Stimulated activated CD4-positive, alpha-beta T cell treated with anti-CD3 and anti-CD28 coated beads, Interleukin-4, amount 100 ng/mL, for 4 hours (primary cell): ENCODE measurements around the gene KLK1.
"Not testable (repeated sequence)": the region's sequence is repeated elsewhere in the genome, so short reads cannot be mapped to it uniquely, and the experiment has no call there.

ENCODE experiments used
- DNase-seq, 2 experiments: peaks; one replicate each; pipeline ENCODE4 v3.0.0-alpha.2; 2020

The KLK1 gene

GRCh38 chr19:50791594-50792271 is 31.9 kb downstream of the KLK1 start:
- DNase-seq = no peak

DNA sequence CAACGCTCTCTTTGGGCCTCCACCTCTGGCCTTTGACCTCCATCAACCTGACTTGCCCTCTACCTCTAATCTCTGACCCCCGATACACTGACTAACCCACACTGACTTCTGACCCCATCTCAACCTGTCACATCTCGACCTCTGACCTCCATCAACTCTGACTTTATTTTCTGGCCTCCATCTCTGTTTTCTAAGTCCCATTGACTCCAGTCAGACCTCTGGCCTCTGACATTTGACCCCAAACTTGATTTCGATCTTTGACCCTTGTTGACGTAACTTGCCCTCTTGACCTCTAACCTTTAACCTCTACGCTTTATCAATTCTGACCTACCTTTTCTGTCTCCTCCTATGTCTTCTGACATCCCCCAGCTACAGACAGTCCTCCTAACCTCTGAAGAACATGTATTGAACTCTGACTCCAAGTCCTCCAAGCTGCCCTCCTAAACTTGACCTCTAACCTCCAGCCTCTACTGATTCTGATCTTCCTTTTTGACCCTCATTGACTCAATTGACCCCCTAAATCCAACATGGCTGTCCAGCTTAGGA is 32.6 kb downstream of the KLK1 start:
- DNase-seq = no peak

- DNase-seq = no peak
Measured at GRCh38 chr19:50790396-50790795, 33.2 kb downstream of the KLK1 start, which contains the start of gene ACP4. TSS of gene ACP4 (plus strand) at chr19:50790415. CDS start at chr19:50790415, 0 bp downstream.

DNA sequence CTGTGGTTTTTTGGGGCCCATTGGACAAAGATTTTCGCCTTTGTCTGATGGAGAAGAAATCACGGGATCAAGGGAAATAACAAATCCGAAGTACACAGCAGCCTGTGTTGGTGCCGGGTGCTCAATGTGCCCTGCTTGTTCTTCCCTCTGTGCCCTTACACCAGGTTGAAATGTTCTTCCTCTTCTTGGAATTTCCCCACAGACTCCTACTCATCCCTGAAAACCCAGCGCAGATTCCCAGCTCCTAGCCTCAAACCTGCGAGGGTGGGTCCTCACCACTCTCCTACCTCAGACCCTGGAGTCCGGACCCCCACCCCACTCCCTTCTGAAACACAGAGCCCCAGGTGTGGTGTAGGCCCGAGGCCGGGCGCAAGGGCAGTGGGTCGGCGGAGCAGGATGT is 38.3 kb downstream of the KLK1 start:
- no peak for DNase-seq

GRCh38 chr19:50784710-50785109 is 38.9 kb downstream of the KLK1 start:
- no peak for DNase-seq

- DNase-seq = not testable (repeated sequence)
Measured at GRCh38 chr19:50783848-50784152, 39.8 kb downstream of the KLK1 start.

DNA sequence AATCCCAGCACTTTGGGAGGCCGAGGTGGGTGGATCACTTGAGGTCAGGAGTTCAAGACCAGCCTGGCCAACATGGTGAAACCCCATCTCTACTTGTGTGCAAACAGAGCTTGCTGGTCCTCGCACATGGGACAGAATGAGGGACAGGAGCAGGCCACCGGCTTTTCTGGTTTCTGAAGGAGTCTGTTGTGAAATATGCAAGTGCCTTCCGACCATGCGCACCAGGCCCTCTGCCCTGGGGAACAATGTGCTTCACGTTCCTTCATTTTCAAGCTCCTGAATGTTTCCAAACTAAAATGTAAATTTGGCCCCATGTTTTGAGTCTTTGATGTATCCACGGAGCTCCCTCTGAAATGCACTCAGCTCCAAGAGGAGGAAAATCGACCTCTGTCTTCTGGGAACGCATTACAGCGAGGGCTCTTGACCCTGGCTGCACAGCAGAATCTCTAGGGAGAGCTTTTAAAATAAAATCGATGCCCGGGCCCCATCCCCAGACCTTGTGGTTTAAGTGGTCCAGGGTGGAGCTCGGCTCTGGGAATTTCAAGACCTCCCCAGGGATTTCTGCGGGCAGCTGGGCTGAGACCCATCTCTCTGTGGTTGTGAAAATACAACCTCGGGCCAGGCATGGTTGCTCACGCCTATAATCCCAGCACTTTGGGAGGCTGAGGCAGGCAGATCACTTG is 42.7 kb downstream of the KLK1 start:
- no peak for DNase-seq

GRCh38 chr19:50779504-50780457 is 43.8 kb downstream of the KLK1 start:
- DNase-seq = no peak

- DNase-seq = no peak
Measured at GRCh38 chr19:50778906-50779430, 44.6 kb downstream of the KLK1 start.

DNA sequence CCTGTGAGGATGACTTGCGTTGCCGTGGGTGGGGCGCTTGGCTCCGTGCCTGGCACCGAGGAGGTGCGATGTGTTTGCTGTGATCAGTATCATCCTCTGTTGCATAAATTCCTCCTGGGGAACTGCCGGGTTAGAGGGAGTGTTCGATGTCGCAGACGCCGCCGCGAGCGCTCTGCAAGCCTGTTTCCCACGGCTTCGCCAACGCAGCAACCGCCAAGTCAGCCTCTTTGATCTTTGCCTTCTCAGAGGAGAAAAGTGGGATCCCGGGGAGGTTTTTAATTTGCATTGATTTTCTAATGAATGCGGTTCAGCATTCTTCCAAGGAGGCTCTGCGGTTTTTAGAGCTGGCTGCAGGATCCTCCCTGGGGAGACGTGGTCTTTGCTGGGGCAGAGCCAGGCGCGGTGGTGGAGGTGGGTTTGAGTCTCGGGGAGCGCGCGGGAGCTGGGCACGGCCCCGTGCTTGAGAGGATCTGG is 45.7 kb downstream of the KLK1 start:
- no peak for DNase-seq

DNA sequence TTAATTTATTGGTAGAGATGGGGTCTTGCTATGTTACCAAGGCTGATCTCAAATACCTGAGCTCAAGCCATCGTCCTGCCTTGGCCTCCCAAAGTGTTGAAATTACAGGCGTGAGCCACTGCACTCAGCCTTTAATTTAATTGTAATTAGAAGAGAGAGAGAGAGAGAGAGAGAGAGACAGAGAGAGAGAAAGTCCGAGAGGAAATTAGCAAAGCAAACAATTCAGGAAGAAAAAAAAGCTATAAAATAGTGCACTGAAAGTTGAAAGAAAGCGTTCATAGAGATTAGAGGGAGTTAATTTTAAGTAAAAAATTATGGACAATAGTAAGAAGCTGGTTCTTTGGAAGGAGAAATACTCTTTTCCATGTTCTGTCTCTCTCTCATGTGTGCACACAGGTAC is 46.3 kb downstream of the KLK1 start:
- no peak for DNase-seq

GRCh38 chr19:50776131-50776530 is 47.5 kb downstream of the KLK1 start:
- DNase-seq = no peak

- not testable (repeated sequence) for DNase-seq
Measured at GRCh38 chr19:50773454-50773853, 50.1 kb downstream of the KLK1 start.

DNA sequence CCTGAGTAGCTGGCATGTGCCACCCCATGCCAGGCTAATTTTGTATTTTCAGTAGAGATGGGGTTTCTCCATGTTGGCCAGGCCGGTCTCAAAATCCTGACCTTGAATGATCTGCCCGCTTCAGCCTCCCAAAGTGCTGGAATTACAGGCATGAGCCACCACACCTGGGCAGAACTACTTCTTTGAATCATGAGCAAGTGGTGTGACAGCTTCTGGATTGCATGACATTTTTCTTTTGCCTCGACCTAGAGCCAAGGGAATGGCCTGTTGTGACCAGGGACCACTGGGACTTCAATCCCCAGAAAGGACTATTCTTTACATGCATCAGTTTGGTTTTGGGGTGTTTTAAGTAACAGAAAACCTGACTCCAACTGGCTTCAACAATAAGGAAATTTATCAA is 50.7 kb downstream of the KLK1 start:
- not testable (repeated sequence) for DNase-seq

DNA sequence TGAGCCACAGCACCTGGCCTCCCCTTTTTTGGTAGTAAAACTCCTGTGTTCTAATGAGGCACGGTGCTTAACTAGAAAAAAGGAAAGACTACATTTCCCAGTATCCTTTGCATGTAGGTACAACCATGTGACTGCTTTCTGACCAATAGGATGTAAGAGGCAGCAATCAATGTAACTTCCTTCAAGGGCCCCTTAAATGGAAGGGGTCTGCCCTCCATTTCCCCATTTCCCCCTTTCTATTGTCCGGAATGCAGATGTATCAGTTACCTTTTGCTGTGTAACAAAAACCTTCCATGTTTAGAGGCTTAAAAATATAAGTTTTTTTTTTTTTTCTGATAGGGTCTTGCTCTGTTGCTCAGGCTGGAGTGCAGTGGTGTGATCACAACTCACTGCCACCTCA is 51.1 kb downstream of the KLK1 start:
- no peak for DNase-seq

DNA sequence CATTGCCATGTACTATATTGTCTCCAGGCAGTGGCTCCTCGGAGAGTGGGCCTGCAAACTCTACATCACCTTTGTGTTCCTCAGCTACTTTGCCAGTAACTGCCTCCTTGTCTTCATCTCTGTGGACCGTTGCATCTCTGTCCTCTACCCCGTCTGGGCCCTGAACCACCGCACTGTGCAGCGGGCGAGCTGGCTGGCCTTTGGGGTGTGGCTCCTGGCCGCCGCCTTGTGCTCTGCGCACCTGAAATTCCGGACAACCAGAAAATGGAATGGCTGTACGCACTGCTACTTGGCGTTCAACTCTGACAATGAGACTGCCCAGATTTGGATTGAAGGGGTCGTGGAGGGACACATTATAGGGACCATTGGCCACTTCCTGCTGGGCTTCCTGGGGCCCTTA is 52.7 kb downstream of the KLK1 start:
- DNase-seq = no peak

- not testable (repeated sequence) for DNase-seq
Measured at GRCh38 chr19:50770164-50770563, 53.4 kb downstream of the KLK1 start, which contains the start of gene GPR32. TSS of gene GPR32 (plus strand) at chr19:50770464. CDS start at chr19:50770601, 137 bp downstream.
